ENCODE results near the gene ZBTB40.

ZBTB40 gene

DNA sequence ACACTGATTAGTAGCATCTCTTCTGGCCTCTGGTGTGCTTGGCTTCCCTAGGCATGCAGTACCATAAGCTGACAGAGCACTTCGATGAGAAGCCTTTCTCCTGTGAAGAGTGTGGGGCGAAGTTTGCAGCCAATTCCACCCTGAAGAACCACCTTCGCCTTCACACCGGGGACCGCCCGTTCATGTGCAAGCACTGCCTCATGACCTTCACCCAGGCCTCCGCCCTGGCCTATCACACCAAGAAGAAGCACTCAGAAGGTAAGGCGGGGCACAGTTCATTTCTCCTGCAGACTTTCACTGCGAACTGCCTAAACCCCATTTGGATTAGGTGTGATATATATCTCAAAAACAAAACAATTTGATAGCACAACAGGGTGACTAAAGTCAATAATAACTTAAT, 61.2 kb downstream of the ZBTB40 start:
- Mint-ChIP-seq H3K27me3 (ENCODE audit: low read depth) (no peaks in the 10 kb centered on the region), H3K9me3 (no peaks in the 10 kb centered on the region), H3K27ac (no peak overlapping the region), H3K36me3 (ENCODE audit: low read depth) (peaks cover 49% of the 10 kb centered on the region), H3K4me3 (no peak overlapping the region), H3K4me1 (ENCODE audit: low read depth) (no peaks in the 10 kb centered on the region)
- no peak for DNase-seq (ENCODE audit: low spot score)

DNA sequence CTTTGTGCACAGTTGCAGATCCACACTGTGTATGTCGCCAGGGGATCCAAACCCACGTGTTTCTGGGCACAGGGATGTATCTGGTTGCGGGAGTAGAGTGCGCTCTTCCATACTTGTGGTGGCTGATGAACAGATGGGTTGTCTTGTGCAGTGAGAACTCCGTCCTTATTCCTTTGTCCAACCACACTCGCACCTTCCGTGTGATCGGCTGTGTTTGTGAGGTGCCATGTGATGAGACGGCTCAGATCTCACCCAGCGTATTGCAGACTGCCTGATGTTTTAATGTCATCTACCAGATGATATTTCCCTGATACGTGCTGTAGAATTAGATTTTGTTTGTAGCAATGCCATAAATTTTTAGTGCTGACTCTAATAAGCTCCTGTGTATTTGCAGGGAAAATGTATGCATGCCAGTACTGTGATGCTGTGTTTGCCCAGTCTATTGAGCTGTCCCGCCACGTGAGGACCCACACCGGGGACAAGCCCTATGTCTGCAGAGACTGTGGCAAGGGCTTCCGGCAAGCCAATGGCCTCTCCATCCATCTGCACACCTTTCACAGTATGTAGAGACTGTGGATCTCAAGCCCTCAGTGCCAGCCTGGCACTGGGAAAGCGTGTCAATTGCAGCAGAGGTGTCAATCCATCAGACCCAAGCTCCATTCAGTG, 65.4 kb downstream of the ZBTB40 start:
- no peaks in the 10 kb centered on the region for H3K9me3 Mint-ChIP-seq
- DNase-seq (ENCODE audit: low spot score), result no peak
- H3K4me3 Mint-ChIP-seq, result no peak overlapping the region
- H3K4me1 Mint-ChIP-seq (ENCODE audit: low read depth), result no peaks in the 10 kb centered on the region
- H3K27me3 Mint-ChIP-seq (ENCODE audit: low read depth), result no peaks in the 10 kb centered on the region
- H3K27ac Mint-ChIP-seq, result no peak overlapping the region
- peaks cover 35% of the 10 kb centered on the region for H3K36me3 Mint-ChIP-seq (ENCODE audit: low read depth)

DNA sequence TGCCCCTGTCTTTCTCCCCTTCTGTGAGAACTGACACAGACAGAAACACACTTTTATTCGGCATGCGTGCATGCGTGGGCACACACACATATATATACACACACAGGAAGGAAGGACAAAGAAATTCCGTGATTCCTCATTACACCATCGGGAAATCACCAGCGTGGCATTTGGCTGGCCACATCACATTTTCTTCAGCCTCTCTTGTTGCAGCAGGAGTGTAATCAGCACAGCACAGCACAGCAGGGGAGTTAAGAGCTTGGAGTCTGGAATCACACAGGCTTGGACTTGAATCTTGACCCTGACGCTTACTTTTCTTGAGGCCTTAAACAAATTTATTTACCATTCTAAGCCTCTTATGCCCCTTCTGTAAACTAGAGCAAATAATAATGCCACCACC, 66.3 kb downstream of the ZBTB40 start:
- peaks cover 38% of the 10 kb centered on the region for H3K36me3 Mint-ChIP-seq (ENCODE audit: low read depth)
- H3K27ac Mint-ChIP-seq, result no peak overlapping the region
- no peak overlapping the region for H3K4me3 Mint-ChIP-seq
- H3K27me3 Mint-ChIP-seq (ENCODE audit: low read depth), result no peaks in the 10 kb centered on the region
- no peaks in the 10 kb centered on the region for H3K9me3 Mint-ChIP-seq
- H3K4me1 Mint-ChIP-seq (ENCODE audit: low read depth), result no peaks in the 10 kb centered on the region
- no peak for DNase-seq (ENCODE audit: low spot score)

DNA sequence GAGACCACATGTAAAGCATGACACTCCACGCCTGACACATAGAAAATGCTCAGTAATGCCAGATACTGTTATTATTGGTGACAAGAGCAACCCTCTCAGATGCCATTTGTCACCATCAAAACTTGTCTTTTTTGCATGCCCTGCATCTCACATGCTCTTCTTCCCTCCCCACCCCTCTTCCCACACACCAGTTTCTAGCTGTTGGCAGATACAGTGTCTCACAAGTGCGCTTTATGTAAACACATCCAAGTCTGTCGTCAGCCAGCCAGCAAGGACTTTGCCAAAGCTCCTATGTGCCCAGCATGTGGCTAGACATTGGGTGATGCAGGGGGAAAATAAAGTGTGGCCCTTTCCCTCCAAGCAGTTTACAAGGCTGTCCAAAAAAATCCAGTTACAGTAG, 66.7 kb downstream of the ZBTB40 start:
- no peaks in the 10 kb centered on the region for H3K27me3 Mint-ChIP-seq (ENCODE audit: low read depth)
- peaks cover 37% of the 10 kb centered on the region for H3K36me3 Mint-ChIP-seq (ENCODE audit: low read depth)
- H3K4me1 Mint-ChIP-seq (ENCODE audit: low read depth), result no peaks in the 10 kb centered on the region
- DNase-seq (ENCODE audit: low spot score), result no peak
- no peaks in the 10 kb centered on the region for H3K9me3 Mint-ChIP-seq
- H3K27ac Mint-ChIP-seq, result no peak overlapping the region
- no peak overlapping the region for H3K4me3 Mint-ChIP-seq

DNA sequence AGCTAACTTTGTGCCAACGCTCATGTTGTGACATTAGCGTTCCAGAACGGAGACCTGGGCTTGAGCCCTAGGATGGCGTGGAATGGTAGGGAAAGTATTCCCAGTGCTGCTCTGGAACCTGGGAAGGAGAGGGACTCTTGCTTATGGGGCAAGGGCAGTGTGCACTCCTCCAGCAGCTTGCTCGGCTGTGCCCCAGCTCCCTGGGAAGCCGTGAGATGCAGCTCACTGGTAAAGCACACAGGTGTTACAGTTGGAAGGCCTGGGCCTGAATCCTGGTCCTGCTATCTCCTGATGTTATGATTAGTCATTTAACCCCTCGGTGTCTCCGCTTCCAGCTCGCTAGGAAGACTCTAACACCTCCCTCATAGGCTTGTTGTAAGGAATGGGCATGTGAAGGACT, 69.2 kb downstream of the ZBTB40 start:
- Mint-ChIP-seq H3K27ac (no peak overlapping the region), H3K4me3 (no peak overlapping the region), H3K36me3 (ENCODE audit: low read depth) (peaks cover 31% of the 10 kb centered on the region), H3K27me3 (ENCODE audit: low read depth) (no peaks in the 10 kb centered on the region), H3K9me3 (no peaks in the 10 kb centered on the region), H3K4me1 (ENCODE audit: low read depth) (no peaks in the 10 kb centered on the region)
- DNase-seq (ENCODE audit: low spot score), result no peak

DNA sequence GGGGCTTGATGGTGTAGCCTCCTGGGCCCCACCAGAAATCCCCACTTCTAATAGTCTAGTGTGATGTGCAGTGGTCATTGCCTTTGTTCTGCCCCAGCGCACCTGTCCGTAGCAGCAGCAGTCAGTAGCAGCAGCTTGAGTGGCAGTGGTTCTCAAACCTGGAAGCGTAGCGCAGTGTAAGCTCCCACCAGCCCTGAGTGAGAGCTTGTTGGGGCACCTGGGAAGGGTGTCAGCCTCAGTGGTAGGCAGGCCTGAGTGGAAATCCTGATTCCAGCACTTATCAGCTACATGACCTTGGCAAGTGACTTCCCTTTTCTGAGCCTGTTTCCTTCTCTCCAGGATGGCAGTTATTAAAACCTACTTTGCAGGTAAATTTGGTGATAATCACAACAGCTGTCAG, 70.0 kb downstream of the ZBTB40 start:
- H3K4me1 Mint-ChIP-seq (ENCODE audit: low read depth), result no peaks in the 10 kb centered on the region
- H3K27me3 Mint-ChIP-seq (ENCODE audit: low read depth), result no peaks in the 10 kb centered on the region
- DNase-seq (ENCODE audit: low spot score), result no peak
- H3K9me3 Mint-ChIP-seq, result no peaks in the 10 kb centered on the region
- peaks cover 26% of the 10 kb centered on the region for H3K36me3 Mint-ChIP-seq (ENCODE audit: low read depth)
- H3K27ac Mint-ChIP-seq, result no peak overlapping the region
- no peak overlapping the region for H3K4me3 Mint-ChIP-seq

DNA sequence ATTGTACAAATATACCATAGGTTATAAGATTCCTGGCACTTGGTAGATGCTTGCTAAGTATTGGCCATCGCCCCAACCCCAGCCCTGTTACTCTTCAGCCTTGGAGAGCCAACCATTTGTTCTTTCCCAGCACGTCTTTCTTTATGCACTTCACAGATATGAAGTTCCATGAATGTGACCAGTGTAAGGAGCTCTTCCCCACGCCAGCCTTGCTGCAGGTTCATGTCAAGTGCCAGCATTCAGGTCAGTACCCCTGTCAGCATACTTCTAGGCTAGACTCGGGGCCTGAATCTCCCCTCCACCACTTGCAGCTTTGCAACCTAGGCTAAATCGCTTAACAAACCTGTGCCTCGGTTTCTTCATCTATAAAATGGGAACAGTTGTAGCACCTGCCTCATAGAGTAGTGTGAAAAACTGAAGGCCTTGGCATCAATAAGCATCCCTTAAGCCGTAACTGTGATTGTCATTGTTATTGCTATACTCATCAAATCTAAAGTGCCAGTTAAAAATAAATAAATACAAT, 70.6 kb downstream of the ZBTB40 start:
- peaks cover 25% of the 10 kb centered on the region for H3K36me3 Mint-ChIP-seq (ENCODE audit: low read depth)

DNA sequence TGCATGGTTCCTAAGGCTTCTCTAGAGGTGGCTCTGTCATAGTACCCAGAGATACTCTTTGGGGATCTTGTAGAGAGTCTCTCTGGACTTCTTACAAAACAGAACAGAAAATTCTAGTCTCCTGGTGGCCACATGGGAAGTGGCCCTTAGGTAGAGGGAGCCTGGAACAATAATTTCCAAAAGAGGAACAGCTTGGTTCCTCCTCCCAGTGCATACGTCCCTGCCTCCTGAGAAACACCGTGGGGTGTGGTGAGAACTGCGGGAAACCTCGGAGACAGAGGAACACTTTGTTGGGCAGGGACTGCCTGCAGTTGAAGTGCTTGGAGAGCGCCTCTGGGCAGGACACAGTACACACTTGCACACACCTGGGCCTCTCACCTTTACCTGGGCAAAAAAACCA, 72.8 kb downstream of the ZBTB40 start:
- H3K9me3 Mint-ChIP-seq, result no peaks in the 10 kb centered on the region
- peaks cover 21% of the 10 kb centered on the region for H3K36me3 Mint-ChIP-seq (ENCODE audit: low read depth)

More for the DNA sequence above, 70.6 kb downstream of the ZBTB40 start:
- H3K4me3 Mint-ChIP-seq, result no peak overlapping the region
- H3K27ac Mint-ChIP-seq, result no peak overlapping the region
- no peaks in the 10 kb centered on the region for H3K9me3 Mint-ChIP-seq
- no peak for DNase-seq (ENCODE audit: low spot score)
- H3K27me3 Mint-ChIP-seq (ENCODE audit: low read depth), result no peaks in the 10 kb centered on the region
- no peaks in the 10 kb centered on the region for H3K4me1 Mint-ChIP-seq (ENCODE audit: low read depth)

DNA sequence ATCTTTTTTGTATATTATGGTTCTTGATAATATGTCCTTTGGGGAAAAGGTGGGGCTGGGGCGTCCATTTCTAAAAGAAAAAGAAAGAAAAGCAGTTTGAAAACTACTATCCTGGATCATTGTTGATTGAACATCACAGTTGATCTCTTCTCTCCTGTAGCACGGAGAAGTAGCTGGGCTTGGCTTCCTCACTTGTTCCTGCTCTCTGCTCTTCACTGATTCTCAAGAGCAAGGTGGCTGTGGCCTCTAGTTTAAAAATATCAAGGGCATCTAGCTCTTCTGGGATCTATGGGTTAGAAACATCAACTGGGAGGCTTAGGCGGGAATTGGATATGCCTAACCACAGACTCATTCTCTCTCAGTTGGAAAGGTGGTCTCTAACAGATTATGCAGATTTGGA, 73.6 kb downstream of the ZBTB40 start:
- H3K9me3 Mint-ChIP-seq, result no peaks in the 10 kb centered on the region
- H3K4me1 Mint-ChIP-seq (ENCODE audit: low read depth), result no peaks in the 10 kb centered on the region
- DNase-seq (ENCODE audit: low spot score), result no peak
- H3K4me3 Mint-ChIP-seq, result no peak overlapping the region
- no peak overlapping the region for H3K27ac Mint-ChIP-seq
- no peaks in the 10 kb centered on the region for H3K27me3 Mint-ChIP-seq (ENCODE audit: low read depth)
- peaks cover 17% of the 10 kb centered on the region for H3K36me3 Mint-ChIP-seq (ENCODE audit: low read depth)

More for the DNA sequence above, 72.8 kb downstream of the ZBTB40 start:
- H3K27me3 Mint-ChIP-seq (ENCODE audit: low read depth), result no peaks in the 10 kb centered on the region
- no peaks in the 10 kb centered on the region for H3K4me1 Mint-ChIP-seq (ENCODE audit: low read depth)
- DNase-seq (ENCODE audit: low spot score), result no peak
- H3K4me3 Mint-ChIP-seq, result no peak overlapping the region
- no peak overlapping the region for H3K27ac Mint-ChIP-seq

DNA sequence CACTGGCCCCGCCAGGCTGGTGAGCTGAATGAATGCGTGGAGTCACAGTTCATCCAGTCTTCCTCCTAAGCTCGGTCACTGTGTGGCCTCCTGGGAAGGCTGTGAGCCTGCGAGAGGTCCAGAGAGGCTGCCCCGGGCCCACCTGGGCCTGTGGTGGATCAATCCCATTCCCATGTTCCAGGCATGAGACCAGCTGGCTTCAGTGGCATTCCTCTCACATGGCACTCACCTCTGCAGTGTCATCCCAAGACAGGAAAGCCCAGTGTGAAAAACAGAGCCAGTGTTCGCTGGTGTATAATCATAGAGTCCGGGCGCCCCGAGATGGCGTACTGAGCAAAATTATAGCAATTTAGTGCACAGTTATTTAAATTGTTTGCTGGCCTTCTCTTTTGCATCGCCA, 74.0 kb downstream of the ZBTB40 start:
- Mint-ChIP-seq H3K9me3 (no peaks in the 10 kb centered on the region), H3K4me3 (no peak overlapping the region), H3K36me3 (ENCODE audit: low read depth) (peaks cover 15% of the 10 kb centered on the region), H3K27me3 (ENCODE audit: low read depth) (no peaks in the 10 kb centered on the region), H3K27ac (no peak overlapping the region), H3K4me1 (ENCODE audit: low read depth) (no peaks in the 10 kb centered on the region)
- DNase-seq (ENCODE audit: low spot score), result no peak

DNA sequence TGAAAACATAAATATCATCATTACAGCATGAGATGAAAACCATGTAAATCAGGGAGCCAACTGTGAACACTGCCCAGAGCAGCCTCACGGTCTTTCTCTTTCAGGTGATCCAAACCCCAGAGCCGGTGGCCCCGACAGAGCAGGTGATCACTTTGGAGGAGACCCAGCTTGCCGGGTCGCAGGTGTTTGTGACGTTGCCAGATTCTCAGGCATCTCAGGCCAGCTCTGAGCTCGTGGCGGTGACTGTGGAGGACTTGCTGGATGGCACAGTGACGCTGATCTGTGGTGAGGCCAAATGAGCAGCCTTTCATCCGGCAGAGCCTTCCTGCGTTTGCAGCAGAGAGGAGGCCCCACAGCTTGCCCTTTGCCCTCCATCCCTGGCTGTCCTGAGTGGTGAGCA, 74.4 kb downstream of the ZBTB40 start:
- no peaks in the 10 kb centered on the region for H3K9me3 Mint-ChIP-seq
- no peak for DNase-seq (ENCODE audit: low spot score)
- peaks cover 15% of the 10 kb centered on the region for H3K36me3 Mint-ChIP-seq (ENCODE audit: low read depth)
- H3K27ac Mint-ChIP-seq, result no peak overlapping the region
- H3K27me3 Mint-ChIP-seq (ENCODE audit: low read depth), result no peaks in the 10 kb centered on the region
- no peaks in the 10 kb centered on the region for H3K4me1 Mint-ChIP-seq (ENCODE audit: low read depth)
- H3K4me3 Mint-ChIP-seq, result no peak overlapping the region

DNA sequence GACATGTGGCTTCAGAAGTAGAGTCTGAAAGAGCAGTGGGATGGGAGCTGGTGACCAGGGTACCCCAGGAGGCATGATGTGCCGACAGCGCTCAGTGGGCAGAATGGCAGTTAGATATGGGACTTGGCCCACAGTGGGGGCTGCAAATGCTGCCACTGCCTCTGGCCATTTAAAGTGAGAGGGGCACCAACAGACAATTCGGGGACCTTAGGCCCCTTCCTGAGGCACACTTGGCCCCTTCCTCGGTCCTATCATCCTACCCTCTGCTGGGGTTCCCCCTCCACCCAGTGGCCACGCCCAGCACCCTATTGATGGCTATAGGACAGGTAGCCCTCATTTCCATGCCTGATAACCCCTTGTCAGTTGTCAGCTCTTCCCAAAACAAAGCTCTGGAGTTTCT, 75.0 kb downstream of the ZBTB40 start:
- Mint-ChIP-seq H3K4me3 (no peak overlapping the region), H3K36me3 (ENCODE audit: low read depth) (peaks cover 15% of the 10 kb centered on the region), H3K27me3 (ENCODE audit: low read depth) (no peaks in the 10 kb centered on the region), H3K9me3 (no peaks in the 10 kb centered on the region), H3K27ac (no peak overlapping the region), H3K4me1 (ENCODE audit: low read depth) (no peaks in the 10 kb centered on the region)
- no peak for DNase-seq (ENCODE audit: low spot score)

DNA sequence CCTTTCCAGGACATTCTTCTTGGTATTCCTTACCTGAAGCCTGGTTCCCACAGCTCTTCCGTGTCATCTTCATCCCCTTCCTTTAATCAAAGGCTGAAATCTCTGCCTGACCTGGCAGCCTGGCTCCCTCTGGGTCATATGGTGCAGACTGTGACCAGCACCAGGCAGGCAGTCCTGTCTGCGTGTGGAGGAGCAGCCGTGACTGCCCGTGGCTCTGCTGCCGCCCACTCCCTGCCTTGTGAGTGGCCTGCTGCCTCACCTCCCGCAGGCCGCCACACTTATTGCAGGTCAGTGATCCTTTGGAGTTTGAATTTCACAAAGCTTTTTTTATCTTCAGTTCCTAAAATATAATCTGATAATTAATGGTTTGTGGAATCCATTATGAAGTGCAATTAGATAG, 75.5 kb downstream of the ZBTB40 start:
- Mint-ChIP-seq H3K4me3 (no peak overlapping the region), H3K27ac (no peak overlapping the region), H3K4me1 (ENCODE audit: low read depth) (no peaks in the 10 kb centered on the region), H3K27me3 (ENCODE audit: low read depth) (no peaks in the 10 kb centered on the region), H3K9me3 (no peaks in the 10 kb centered on the region), H3K36me3 (ENCODE audit: low read depth) (peaks cover 14% of the 10 kb centered on the region)
- no peak for DNase-seq (ENCODE audit: low spot score)

DNA sequence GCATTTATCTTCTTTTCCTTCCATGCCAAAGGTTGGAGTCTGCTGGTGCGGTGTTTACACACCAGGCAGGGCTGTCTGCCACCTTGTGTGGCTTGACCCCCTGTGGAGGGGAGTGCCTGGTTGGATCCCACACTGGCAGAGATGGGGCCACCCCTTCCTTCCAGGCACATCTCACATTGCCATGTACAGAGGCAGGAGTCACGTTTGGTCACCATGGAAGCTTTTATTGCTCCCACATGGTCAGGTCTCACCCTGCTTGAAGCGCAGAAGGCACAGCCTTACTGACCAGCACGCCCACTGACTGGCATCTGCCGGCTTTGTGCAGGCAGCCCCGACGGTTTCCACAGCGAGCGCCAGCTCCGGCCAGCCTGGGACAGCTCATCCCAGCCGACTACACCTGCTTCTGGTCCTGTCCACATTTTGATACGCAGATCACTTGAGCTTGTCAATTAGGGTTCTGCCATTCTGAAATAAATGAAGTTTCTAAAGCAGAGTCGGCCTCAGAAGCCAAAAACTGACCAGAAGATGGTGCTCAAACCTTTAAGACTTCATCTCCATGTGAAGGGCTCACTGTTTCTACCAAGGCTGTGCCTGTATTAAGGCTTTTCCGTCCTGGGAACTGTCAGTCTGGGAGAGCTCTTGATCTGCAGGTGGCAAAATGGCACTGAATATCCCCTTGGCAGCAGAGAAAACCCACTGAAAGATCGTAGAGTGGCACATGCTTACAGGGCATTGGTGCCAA, 76.1 kb downstream of the ZBTB40 start:
- Mint-ChIP-seq H3K4me3 (no peak overlapping the region), H3K4me1 (ENCODE audit: low read depth) (no peaks in the 10 kb centered on the region), H3K27ac (no peak overlapping the region), H3K9me3 (no peaks in the 10 kb centered on the region), H3K36me3 (ENCODE audit: low read depth) (peaks cover 10% of the 10 kb centered on the region), H3K27me3 (ENCODE audit: low read depth) (no peaks in the 10 kb centered on the region)
- DNase-seq (ENCODE audit: low spot score), result no peak
